ENCODE results near the gene ACAT2. TPM values are rescaled to one million over a fixed set of nuclear protein-coding genes. Genes with fewer than 3 reads are reported as not detected.
"Not testable (repeated sequence)": the region's sequence is repeated elsewhere in the genome, so short reads cannot be mapped to it uniquely, and the experiment has no call there.

The ACAT2 gene
- total RNA-seq, 1 donor from 2014 or later: 82.0 TPM

GRCh38 chr6:159790956-159791598 is 29.2 kb downstream of the ACAT2 start:
- intact Hi-C loops (cut with micrococcal nuclease): loop anchor here (1.0 kb wide), 3 partner anchors 98 to 278 kb away; partner anchors contain the start of gene SOD2
- no peaks in the 10 kb centered on the region for H3K27me3 Mint-ChIP-seq

GRCh38 chr6:159794976-159795375 is 33.1 kb downstream of the ACAT2 start:
- POLR2A ChIA-PET; ATAC-seq (ENCODE audit: low read depth); DNase-seq; H3K4me3 Mint-ChIP-seq; H3K9me3 Mint-ChIP-seq; intact Hi-C loops (cut with micrococcal nuclease); H3K27me3 Mint-ChIP-seq; H3K27ac Mint-ChIP-seq: not testable (repeated sequence)
- H3K36me3 Mint-ChIP-seq (ENCODE audit: low read depth): peaks cover 82% of the 10 kb centered on the region
- peaks cover 32% of the 10 kb centered on the region for H3K4me1 Mint-ChIP-seq
- CTCF ChIA-PET: interaction anchor here (0.6 kb wide), 1 partner anchor 70 kb away, joined by 3 read pairs; no protein-coding TSS in a partner anchor

More at GRCh38 chr6:159790956-159791598, 29.2 kb downstream of the ACAT2 start:
- Mint-ChIP-seq H3K4me3 (peak overlapping the region; percentile 95), H3K9me3 (no peaks in the 10 kb centered on the region), H3K27ac (peak overlapping the region; percentile 95), H3K36me3 (ENCODE audit: low read depth) (peaks cover 68% of the 10 kb centered on the region), H3K4me1 (peaks cover 50% of the 10 kb centered on the region)
- peak; percentile 27 for DNase-seq
- no peak for ATAC-seq (ENCODE audit: low read depth)
- ChIA-PET POLR2A (interaction anchor here (0.7 to 5.0 kb wide), 7 partner anchors 29 to 278 kb away, joined by 3 to 102 read pairs (median 20); partner anchors contain the start of genes ACAT2, SOD2 and WTAP), CTCF (interaction anchor here (1.3 to 1.8 kb wide), 2 partner anchors 64 to 100 kb away, joined by 4 to 11 read pairs; partner anchors contain the start of gene WTAP)
- TF ChIP-seq CTCF (IDR thresholded peaks at IDR 0.05): no peak

- POLR2A ChIA-PET: no interaction called here
- Mint-ChIP-seq H3K27ac (no peak overlapping the region), H3K4me1 (peaks cover 11% of the 10 kb centered on the region), H3K36me3 (ENCODE audit: low read depth) (peaks cover 68% of the 10 kb centered on the region), H3K4me3 (no peak overlapping the region), H3K27me3 (no peaks in the 10 kb centered on the region), H3K9me3 (no peaks in the 10 kb centered on the region)
- no peak for TF ChIP-seq CTCF (IDR thresholded peaks at IDR 0.05)
- ATAC-seq (ENCODE audit: low read depth) (no peak), DNase-seq (no peak)
- CTCF ChIA-PET: no interaction called here
- intact Hi-C loops (cut with micrococcal nuclease): no loop called here
These were observed 35.7 kb downstream of the ACAT2 start for GRCh38 chr6:159797554-159797953.

DNA sequence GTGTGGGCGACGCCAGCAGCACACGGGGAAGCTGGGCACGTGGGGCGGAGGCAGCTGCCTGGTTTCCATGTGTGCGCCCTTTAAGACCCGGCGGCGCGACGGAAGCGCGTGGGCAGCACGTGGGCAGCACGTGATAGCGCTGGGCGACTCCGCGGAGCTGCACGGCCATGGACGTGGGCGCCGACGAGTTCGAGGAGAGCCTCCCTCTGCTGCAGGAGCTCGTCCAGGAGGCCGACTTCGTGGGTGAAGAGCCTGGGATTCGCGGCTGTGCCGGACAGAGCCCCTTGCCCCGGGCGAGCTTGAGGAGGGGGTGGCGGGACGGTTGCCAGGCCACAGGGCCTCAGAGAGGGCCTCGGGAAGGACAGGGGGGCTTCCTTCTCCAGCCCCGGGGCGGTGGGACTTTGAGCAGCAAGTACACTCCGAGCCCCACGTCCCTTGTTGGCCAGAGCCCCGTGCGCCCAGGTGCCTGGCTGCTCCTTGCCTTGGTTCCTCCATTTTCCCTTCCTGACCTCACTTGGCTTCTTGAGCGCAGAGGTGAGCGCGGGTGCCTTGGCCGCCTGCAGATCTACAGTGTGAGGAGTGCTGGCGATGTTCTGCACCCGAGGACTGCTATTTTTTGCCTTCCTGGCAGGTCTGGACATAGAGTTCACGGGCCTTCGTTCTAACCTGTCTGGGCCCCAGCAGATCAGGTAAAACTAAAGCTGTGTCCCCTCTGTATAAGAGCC is 38.5 kb downstream of the ACAT2 start, which contains the start of gene PNLDC1:
PNLDC1 (plus strand) TSS at position 136 of the 725 bp plus-strand sequence; CDS start at position 168, 32 bp downstream.
- intact Hi-C loops (cut with micrococcal nuclease): no loop called here
- Mint-ChIP-seq H3K9me3 (no peaks in the 10 kb centered on the region), H3K27me3 (no peaks in the 10 kb centered on the region), H3K4me3 (no peak within 1 kb of the TSS), H3K4me1 (peaks cover 2% of the 10 kb centered on the region), H3K36me3 (ENCODE audit: low read depth) (peaks cover 48% of the 10 kb centered on the region), H3K27ac (no peak within 1 kb of the TSS)
- POLR2A ChIA-PET: no interaction called here
- DNase-seq: no peak
- no peak for TF ChIP-seq CTCF (IDR thresholded peaks at IDR 0.05)
- CTCF ChIA-PET: no interaction called here
- ATAC-seq (ENCODE audit: low read depth): no peak

DNA sequence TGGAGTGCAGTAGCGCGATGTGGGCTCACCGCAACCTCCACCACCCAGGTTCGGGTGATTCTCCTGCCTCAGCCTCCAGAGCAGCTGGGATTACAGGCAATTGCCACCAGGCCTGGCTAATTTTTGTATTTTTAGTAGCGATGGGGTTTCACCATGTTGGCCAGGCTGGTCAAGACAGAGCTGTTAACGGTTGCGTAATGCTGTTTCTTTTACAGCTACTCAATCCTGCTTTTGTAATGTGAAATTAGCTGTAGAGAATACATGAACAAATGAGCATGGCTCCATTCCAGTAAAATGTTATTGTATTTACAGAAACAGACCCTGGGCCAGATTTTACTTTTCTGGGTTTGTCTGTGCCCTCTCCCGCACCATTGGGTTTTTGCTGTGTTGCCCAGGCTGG is 40.1 kb downstream of the ACAT2 start:
- POLR2A ChIA-PET: no interaction called here
- no peak for TF ChIP-seq CTCF (IDR thresholded peaks at IDR 0.05)
- Mint-ChIP-seq H3K27ac (no peak overlapping the region), H3K4me3 (no peak overlapping the region), H3K27me3 (no peaks in the 10 kb centered on the region), H3K4me1 (no peaks in the 10 kb centered on the region), H3K36me3 (ENCODE audit: low read depth) (peaks cover 36% of the 10 kb centered on the region), H3K9me3 (no peaks in the 10 kb centered on the region)
- CTCF ChIA-PET: no interaction called here
- DNase-seq (no peak), ATAC-seq (ENCODE audit: low read depth) (no peak)
- intact Hi-C loops (cut with micrococcal nuclease): no loop called here
